GM12878 (cell line): ENCODE data around the gene COL8A2.

Experiments used
- CHD2 ChIP-seq: IDR thresholded peaks from 2 replicates; pipeline ENCODE4 v1.6.1; 2011; ENCODE audit warnings: low read depth, low read length, improper control_type of control experiment, borderline replicate concordance
- ESRRA ChIP-seq: IDR thresholded peaks from 2 replicates; pipeline ENCODE4 v1.6.1; 2012; ENCODE audit warnings: mild to moderate bottlenecking, low read length, improper control_type of control experiment
- MEF2A ChIP-seq: IDR thresholded peaks from 2 replicates; pipeline ENCODE4 v1.6.1; 2011; ENCODE audit warnings: low read depth, mild to moderate bottlenecking, low read length, moderate library complexity; ENCODE audit not compliant: insufficient read depth
- POLR2AphosphoS2 ChIP-seq: IDR thresholded peaks from 2 replicates; pipeline ENCODE4 v1.6.1; 2011; ENCODE audit warnings: low read depth, mild to moderate bottlenecking, low read length, improper control_type of control experiment, moderate library complexity
- POLR2AphosphoS5 ChIP-seq: IDR thresholded peaks from 2 replicates; pipeline ENCODE4 v1.6.1; 2011; ENCODE audit warnings: mild to moderate bottlenecking, low read length, inconsistent platforms
- SMAD1 ChIP-seq: fragments of 450-650 bp; IDR thresholded peaks from 2 replicates; pipeline ENCODE4 v1.6.1; 2018; ENCODE audit warnings: mild to moderate bottlenecking, low read depth; ENCODE audit not compliant: partially characterized antibody
- STAT3 ChIP-seq: IDR thresholded peaks from 2 replicates; pipeline ENCODE4 v1.6.1; 2011; ENCODE audit warnings: low read depth, low read length, improper control_type of control experiment

DNA sequence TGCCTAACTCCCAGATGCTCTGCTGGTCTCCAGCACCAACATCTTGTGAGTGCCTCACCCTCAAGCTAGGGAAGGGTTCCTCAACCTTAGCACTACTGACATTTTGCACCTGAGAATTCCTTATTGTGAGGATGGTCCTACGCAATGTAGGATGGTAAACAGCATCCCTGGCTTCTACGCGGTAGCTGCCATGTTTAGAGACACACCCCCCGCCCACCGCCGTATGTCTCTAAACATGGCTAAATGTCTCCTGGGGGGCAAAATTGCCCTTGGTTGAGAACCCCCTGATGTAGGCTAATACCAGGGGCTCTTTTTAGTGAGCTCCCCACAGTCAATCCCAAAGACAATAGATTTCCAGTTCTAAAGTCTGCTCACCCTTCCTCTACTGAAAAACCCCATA lies 28.5 kb upstream of the COL8A2 start:
- TF ChIP-seq ESRRA (no peak), MEF2A (no peak), STAT3 (no peak), SMAD1 (no peak), CHD2 (no peak), POLR2AphosphoS2 (no peak), POLR2AphosphoS5 (no peak)
